GM12872 (cell line): ENCODE data around the gene CEP43.

Source experiments
- TF ChIP-seq, protein P1 (sequence below): IDR thresholded peaks from 3 replicates; pipeline ENCODE4 v1.5.1; 2011; ENCODE audit warnings: low read depth, mild to moderate bottlenecking, low read length, moderate library complexity; ENCODE audit not compliant: insufficient read depth

Gene CEP43

DNA sequence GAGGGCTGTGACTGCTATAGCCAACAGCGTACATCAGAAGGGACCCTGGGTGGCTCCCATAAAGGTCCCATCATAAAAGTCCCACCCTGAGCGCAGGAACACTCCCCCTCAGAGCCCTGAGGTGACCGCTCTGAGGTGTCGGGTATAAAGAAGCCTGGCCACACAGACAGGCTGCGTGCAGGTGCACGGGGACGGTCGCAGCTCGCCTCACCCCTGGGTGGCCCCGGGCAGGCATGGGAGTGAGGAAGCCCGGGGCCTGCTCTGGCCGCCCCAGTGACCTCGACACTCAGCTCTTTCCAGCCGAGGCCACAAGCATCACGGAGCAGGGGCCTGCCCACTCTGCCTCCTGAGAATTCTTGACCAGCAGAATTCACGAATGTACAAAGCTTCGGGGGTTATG, 28.4 kb upstream of the CEP43 start:
- TF ChIP-seq, protein P1, sequence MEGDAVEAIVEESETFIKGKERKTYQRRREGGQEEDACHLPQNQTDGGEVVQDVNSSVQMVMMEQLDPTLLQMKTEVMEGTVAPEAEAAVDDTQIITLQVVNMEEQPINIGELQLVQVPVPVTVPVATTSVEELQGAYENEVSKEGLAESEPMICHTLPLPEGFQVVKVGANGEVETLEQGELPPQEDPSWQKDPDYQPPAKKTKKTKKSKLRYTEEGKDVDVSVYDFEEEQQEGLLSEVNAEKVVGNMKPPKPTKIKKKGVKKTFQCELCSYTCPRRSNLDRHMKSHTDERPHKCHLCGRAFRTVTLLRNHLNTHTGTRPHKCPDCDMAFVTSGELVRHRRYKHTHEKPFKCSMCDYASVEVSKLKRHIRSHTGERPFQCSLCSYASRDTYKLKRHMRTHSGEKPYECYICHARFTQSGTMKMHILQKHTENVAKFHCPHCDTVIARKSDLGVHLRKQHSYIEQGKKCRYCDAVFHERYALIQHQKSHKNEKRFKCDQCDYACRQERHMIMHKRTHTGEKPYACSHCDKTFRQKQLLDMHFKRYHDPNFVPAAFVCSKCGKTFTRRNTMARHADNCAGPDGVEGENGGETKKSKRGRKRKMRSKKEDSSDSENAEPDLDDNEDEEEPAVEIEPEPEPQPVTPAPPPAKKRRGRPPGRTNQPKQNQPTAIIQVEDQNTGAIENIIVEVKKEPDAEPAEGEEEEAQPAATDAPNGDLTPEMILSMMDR: no peak

DNA sequence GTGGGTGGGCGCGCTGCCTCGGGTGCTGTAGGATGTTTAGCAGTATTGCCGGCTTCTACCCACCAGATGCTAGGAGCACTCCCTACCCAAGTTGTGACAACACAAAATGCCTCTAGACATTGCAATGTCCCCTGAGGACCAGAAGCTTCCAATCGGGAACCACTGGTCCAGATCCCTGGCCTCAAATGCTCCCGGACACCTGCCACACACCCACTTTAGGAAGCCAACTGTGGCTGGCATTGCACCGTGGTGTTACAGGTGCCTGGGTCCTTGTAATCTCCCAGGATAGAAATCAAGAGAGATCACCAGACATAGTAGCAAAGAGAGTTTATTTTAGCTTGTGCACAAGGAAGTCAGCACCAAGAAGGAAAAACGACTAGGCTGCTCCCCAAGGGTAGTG, 27.9 kb upstream of the CEP43 start:
- TF ChIP-seq, protein P1: no peak

DNA sequence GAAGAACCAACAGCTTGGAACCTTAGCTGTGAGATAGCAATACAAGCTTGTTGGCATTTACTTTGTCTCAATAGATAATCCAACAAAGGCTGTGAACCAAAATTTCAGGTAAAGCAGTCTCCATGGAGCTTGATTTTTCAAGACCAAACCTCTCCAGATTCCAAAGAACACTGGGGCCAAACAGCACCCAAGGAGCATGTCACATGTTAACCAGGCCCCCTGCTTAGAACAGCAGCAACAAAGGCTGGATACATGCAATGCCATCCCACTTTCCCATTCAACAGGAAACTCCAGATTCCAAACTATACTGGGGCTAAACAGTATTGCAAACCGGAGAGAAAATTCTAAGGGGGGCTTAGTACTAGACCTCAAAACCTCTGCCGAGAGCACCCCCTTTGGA, 27.1 kb upstream of the CEP43 start:
- TF ChIP-seq, protein P1: no peak

DNA sequence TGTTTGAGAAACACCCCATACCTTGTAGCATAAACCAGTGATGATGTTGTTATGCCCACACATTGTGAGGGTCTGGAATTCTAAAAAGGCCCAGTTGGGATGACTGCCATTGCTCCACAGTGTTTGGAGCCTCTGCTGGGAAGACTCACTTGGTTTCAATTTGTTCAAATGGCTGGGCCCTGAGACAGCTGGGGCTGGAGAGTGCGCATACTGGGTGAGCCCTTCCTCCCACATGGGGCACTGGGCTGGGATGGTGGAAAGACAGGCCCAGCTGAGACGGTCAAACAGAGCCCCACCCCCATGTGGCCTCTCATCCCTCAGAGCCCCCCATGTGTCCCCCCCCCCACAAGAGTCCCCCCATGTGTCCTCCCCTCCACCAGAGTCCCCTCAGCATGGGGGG, 22.6 kb upstream of the CEP43 start:
- TF ChIP-seq, protein P1: no peak

DNA sequence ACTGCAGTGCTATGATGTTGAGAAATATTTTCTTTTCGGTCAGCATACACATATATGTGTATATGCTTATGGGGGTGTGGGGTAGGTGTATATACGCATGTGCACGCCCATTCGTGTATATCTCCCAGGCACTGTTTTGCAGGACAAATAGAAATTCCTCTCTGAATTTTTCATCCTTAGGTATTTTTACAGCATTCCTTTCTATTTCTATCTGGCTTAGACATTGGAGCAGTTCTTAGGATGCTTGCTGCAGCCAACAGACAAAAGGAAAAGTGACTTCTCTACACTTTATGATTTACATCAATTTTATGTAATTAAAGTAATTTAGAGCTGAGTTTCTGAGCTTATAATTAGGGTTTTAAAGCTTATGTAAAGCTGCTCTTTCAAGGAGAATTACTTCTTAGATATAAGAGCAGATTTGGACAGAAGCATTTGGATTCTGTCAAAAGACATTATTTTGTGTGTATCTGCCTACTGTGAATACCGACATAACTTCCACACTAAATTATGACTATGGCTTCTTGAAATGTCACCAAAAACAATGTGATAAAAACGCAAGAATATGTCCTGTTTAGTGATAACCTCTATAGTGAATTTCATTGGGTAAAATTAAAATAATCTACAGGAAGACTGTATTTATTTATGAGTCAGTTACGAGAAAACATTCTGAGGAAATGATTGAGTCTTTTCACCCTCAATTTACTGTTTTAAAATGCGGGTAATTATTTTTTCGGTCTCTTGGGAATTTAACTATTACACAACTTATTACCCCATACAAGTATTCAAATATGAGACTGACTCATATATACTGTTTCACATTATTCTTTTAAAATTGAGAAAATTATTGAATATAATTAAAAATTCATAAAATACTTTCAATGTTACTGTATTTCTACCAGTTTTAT, 21.3 kb upstream of the CEP43 start:
- TF ChIP-seq, protein P1: no peak

DNA sequence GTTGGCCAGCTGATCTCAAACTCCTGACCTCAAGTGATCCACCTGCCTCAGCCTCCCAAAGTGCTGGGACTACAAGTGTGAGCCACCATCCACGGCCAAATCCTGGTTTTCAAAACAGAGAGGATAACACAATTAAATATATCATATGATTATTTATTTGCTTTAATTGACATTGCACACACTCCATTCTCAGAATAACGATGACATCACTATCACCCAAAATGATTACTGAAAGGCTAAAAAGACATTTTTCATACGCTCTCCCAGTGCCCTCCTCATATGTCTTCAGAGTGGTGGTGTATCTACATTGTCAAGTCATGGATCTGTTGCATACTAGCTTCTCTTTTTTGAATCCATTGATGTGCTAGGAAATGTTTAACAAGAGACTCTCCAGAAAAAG, 18.5 kb upstream of the CEP43 start:
- TF ChIP-seq, protein P1: no peak

DNA sequence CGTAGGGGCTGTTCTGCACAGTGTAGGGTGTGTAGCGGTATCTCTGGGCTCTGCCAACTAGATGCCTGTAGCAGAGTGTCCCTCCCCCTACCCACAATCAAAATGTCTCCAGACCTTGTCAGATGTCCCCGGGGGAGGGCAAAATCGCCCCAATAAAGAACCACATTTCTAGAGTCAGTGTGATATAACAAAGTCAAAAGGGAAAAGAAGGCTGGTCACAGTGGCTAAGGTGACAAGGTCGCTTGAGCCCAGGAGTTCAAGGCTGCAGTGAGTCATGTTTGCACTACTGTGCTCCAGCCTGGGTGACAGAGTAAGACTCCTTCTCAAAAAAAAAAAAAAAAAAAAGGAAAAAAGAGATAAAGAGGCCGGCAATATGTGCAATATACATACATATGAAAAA, 11.7 kb upstream of the CEP43 start:
- TF ChIP-seq, protein P1: no peak
